GM21390 (cell line): ENCODE measurements around the gene CD177.
"Not testable (repeated sequence)": the region's sequence is repeated elsewhere in the genome, so short reads cannot be mapped to it uniquely, and the experiment has no call there.

Experiments used
- ATAC-seq: cut with Tn5 transposase; IDR thresholded peaks from one replicate; pipeline ENCODE4 v1.9.1; 2021; ENCODE audit not compliant: unreplicated experiment

CD177 gene, protein sequence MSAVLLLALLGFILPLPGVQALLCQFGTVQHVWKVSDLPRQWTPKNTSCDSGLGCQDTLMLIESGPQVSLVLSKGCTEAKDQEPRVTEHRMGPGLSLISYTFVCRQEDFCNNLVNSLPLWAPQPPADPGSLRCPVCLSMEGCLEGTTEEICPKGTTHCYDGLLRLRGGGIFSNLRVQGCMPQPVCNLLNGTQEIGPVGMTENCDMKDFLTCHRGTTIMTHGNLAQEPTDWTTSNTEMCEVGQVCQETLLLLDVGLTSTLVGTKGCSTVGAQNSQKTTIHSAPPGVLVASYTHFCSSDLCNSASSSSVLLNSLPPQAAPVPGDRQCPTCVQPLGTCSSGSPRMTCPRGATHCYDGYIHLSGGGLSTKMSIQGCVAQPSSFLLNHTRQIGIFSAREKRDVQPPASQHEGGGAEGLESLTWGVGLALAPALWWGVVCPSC

DNA sequence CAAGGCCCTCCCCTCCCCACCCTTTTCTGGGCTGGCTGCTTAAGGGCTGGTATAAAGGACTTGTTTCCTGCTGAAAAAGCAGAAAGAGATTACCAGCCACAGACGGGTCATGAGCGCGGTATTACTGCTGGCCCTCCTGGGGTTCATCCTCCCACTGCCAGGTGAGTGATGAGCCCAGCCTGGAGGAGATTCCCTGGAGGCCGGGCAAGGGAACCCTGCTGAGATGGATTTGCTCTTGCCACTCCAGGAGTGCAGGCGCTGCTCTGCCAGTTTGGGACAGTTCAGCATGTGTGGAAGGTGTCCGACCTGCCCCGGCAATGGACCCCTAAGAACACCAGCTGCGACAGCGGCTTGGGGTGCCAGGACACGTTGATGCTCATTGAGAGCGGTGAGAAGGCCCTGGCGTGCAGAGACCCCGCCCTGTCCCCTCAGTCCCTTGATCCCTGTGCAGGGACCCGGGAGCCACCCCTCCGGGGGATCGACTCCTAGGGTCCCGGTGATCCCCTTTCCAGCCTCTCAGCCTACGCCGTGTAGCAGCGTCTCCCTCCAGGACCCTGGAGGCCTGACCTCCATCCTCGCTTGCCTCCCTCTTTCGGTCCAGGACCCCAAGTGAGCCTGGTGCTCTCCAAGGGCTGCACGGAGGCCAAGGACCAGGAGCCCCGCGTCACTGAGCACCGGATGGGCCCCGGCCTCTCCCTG lies at the start of gene CD177:
TSS of gene CD177 (plus strand) at position 81 of the 699 bp plus-strand sequence. CDS start at position 110, 29 bp downstream.
- no peak for ATAC-seq

DNA sequence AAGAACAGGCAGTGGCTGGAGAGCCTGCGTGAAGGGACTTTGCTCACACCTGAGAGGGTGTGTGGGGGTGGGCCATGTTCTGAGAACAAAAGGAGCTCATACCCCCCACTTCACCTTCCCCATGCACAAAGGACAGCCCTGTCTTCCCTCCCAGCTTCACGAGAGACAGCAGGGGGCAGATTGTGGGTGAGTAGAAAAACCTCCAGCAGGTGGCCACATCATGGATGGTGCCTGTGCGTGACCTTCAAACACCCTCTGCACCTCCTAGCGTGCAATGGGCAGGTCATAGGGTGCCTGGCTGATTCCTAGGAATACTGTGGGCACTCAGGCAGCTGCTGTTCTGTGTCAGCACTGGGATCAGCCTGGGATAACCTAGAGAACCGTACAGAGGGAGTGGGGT lies 47.8 kb upstream of the CD177 start:
- no peak for ATAC-seq

DNA sequence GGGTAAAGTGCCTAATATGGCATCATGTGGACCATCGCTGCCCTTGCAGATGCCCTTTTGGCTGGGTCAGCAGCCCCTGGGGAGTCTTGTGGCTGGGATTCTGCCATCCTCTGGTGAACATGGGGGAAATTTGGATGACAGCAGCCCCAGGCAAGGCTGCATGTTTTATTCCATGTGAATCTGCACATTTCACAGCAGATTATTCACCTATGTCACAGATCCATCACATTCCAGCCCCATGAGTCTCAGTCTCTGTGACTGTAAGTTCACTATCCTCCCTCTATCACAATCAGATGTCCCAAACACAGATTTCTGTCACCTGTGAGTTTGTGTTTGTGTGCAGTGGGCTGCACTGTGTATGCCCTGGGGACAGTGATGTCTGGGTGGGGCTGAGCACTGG lies 47.4 kb upstream of the CD177 start:
- ATAC-seq = no peak

DNA sequence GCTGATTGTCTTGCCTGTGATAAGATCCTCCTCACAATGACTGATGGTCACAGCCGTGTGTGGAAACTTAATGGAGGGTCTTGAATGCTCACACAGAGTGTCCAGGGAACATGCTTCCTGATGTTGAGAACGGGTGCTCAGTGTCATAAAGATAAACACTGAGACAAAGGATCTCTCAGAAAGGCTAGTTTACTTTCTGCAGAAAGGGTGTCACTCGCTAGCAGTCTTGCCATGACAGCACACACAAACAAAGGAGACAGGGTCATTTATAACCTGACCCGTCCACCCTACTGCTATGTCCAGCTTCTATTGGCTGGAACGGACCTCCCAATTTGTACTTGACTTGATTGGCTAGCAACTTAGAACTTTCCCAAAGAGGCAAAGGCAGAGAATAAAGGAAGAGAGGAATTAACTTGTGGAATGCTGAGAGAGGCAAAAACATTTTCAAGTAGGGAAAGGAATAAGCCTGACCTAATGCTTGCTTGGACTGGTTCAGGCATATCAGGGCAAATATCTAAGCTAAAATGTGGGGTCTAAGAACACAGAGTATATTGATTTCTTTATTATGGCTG lies 45.2 kb upstream of the CD177 start:
- no peak for ATAC-seq

DNA sequence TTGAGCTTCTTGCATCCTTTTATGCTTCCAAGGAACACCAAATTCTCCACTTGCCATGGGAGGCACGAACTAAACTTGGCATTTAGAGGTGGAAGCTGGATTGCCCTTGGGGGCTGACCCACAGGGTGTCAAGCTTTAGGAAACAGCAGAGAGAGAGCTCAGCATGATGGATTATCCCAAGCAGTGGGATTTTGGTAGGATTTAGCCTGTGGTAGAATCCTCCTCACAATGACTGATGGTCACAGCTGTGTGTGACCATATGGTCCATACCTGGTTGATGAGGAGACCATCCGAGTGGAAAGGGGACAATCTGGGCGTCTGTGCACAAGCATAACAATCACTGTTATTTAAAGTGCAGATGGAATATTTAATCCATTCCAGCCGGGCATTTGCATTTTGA lies 44.0 kb upstream of the CD177 start:
- ATAC-seq = no peak

DNA sequence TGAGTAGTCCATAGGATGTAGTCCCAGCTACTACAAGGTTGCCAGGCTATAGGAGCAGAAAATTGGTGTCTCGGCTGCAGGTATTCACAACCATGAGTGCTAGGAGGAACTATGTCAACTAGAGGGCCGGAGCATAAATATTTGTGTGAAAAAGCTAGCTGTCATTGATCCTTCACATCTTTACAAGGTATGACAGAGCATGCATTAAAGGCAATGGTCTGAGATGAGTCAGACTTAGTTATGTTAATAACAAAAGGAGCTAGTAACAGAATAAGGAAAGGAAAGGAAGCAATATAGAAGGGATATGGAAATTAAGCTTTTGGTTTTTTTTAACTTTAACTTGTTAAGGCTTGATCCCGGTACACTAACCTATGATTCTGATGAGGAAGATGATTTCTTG lies 43.3 kb upstream of the CD177 start:
- no peak for ATAC-seq

DNA sequence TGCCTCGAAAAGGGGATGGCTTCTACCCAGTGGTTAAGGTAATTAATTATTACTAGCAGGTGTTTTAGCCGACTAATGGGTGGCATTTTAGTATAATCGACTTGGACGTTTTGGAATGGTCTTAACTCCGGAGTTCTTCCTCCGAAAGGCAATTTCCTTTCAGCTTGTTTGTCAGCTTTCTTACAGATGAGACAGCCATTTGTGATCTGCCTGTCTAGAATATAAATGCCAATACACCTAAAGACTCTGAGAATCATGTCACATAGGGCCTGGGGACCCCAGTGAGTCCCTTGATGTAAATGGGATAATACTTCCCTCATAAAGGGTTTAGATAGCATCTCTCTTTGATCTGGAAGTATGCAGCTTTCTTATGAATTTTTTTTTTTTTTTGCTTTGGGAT lies 42.2 kb upstream of the CD177 start:
- ATAC-seq = no peak

DNA sequence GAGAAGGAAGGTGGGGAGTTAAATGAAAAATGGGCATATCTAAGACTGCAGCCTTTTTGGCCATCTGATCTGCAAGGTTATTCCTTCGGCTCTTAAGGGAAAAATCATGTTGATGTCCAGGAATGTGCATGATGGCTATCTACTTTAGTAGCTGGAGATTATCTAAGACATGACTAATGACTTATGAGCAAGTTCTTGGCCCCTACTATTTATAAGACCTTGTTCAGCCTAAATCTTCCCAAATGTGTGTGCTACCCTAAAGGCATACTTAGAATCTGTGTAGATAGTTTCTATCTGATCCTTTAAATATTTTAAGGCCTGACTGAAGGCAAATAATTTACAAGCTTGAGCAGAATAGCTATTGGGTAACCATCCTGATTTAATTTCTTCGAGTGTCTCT lies 41.8 kb upstream of the CD177 start:
- no peak for ATAC-seq

DNA sequence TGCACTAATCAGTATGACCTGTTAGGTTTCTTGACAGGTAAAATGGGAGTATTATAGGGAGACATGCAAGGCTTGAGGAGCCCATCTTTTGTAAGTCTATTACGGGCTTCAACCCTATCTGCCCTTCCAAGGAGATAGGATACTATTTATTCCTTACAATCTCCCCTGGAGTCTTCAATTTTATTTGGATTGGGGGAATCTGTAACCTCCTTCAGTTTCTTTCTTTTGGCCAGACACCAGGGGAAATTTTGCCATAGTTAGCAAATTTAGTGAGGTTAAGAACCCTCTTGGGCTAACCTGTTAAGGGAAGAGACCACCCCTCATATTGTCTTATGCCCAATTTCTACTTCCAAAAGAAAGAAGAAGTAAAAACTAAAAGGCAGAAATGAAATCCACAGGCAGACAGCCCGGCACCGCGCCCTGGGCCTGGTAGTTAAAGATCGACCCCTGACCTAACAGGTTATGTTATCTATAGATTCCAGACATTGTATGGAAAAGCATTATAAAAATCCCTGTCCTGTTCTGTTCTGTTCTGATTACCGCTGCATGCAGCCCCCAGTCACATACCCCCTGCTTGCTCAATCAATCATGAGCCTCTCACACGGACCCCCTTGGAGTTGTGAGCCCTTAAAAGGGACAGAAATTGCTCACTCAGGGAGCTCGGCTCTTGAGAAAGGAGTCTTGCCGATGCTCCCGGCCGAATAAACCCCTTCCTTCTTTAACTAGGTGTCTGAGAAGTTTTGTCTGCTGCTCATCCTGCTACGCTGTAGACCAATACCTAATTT lies 39.6 kb upstream of the CD177 start:
- no peak for ATAC-seq

DNA sequence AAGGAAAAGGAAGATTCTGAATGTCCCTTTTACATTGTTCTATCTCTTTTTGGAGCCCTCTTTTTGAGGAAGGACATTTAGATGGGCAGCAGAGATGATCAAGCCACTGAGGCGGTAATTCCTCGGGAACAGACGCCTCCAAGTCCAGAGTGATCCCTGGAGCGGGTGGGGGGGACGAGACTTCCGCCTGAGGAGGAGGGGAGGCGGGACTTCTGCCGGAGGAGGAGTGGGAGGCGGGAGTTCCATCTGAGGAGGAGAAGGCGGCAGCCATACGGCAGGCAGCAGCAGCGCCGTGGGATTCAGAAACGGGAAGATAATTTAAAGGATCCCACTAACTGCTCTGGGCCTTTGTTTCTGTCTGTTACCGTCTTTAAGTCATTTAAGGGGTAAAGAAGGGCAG lies 37.6 kb upstream of the CD177 start:
- no peak for ATAC-seq

DNA sequence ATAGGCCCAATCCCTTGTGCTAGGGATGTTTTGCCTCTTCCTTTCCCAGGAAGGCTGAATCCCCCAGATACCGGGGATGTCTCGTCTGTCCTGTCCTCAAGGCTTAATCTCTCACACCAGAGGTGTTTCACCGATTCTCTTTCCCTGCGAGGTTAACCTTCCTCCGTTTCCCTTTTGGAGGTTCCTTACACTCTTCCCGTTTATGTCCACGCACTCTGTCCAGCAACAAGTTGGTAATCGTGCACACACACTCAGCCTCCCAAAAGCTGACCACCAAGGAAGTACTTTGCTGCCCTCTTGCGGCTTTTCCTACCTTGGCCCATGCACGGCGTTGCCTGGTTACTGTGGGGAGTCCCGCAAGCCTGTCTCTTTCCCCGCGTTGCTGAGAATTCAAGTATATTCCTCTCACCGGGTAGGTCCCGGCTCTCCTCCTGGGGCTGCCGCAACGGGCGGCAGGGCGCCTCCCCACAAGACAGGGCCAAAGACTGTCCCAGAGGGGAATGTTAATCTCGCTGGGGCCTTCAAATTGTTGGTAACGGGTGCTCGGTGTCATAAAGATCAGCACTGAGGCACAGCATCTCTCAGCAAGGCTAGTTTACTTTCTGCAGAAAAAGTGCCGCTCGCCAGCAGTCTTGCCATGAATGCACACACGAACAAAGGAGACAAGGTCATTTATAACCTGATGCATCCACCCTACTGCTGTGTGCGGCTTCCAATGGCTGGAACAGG lies 36.7 kb upstream of the CD177 start:
- ATAC-seq = no peak

DNA sequence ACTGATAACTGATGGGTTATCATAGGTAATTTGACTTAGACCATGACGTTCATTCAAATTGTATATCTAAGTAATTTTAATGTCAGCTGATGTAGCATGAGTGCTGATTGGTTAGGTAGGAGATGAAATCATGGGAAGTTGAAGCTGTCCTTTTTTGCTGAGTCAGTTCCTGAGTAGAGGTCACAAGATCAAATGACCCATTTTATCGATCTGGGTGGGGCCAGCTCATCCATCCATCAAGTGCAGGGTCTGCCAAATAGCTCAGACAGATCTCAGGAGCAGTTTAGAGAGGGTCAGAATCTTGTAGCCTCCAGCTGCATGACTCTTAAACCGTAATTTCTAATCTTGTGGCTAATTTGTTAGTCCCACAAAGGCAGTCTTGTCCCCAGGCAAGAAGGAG lies 35.3 kb upstream of the CD177 start:
- no peak for ATAC-seq

DNA sequence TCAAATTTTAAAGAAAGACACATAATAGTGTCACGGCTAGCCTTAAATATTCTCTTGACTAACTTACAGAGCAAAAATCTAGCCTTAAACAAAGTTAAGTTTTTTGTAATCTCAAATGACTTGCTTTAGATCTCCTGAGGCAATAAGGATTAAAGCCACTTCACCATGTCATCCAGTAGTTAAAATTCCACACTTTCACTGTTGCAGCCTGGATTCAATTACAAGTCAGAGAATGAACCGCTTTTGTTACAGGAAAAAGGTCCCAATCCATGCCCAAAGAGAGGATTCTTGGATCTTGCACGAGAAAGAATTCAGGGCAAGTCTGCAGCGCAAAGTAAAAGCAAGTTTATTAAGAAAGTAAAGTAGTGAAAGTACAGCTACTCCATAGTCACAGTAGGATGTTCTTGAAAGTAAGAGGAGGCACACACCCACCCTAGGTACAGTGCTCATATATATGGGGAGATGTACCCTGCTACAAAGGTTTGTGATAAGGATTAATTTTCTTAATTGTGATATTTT lies 34.6 kb upstream of the CD177 start:
- no peak for ATAC-seq

DNA sequence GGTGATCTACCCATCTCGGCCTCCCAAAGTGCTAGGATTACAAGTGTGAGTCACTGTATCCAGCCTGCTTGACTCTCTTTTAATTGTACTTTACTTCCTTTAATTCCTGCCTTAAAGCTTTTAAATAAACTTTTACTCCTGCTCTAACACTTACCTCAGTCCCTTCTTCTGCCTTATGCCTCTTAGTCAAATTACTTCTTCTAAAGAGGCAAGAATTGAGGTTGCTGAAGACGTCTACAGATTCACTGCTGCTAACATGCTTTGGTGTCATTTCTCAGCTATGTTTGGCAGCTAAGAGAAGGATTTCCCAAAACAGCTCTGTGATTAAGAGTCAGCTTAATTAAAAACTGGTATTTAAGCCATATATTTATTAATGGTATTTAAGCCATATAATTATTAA lies 32.9 kb upstream of the CD177 start:
- no peak for ATAC-seq

DNA sequence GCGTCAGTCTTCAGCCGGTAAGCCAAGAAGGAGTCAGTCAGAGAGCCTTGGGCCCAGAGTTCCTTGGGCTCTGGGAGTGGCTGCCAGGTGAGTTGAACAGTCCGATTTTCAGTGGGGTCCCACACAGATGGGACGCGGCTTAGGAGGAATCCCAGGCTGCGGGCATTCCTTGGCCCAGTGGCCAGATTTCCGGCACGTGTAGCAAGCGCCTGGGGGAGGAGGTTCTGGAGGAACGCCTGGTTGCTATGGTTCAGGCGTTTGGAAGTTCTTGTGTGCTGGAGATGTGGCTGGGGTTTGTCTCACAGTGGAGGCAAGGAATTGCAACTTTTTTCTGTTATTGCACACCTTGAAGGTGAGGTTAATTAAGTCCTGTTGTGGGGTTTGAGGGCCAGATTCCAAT lies 26.7 kb upstream of the CD177 start:
- ATAC-seq = not testable (repeated sequence)

DNA sequence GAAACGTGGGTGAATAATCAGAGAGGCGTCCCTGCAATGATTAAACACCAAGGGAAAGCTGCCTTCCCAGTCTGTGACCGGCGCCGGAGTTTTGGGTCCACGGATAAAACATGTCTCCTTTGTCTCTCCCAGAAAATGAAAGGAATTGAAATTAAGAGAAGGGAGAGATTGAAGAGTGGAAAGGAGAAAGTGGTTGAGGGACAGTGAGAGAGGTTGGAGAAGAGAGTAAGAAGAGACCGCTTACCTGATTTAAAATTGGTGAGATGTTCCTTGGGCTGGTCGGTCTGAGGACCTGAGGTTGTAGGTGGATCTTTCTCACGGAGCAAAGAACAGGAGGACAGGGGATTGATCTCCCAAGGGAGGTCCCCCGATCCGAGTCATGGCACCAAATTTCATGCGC lies 24.9 kb upstream of the CD177 start:
- ATAC-seq = not testable (repeated sequence)

DNA sequence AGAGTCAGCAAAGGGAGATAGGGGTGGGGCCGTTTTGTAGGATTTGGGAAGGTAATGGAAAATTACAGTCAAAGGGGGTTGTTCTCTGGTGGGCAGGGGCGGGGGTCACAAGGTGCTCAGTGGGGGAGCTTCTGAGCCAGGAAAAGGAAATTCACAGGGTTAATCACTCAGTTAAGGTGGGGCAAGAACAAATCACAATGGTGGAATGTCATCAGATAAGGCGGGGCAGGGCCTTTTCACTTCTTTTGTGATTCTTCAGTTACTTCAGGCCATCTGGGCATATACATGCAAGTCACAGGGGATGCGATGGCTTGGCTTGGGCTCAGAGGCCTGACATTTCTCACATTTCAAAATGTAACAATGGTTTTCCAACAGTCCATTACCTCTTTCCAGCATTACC lies 24.4 kb upstream of the CD177 start:
- not testable (repeated sequence) for ATAC-seq

DNA sequence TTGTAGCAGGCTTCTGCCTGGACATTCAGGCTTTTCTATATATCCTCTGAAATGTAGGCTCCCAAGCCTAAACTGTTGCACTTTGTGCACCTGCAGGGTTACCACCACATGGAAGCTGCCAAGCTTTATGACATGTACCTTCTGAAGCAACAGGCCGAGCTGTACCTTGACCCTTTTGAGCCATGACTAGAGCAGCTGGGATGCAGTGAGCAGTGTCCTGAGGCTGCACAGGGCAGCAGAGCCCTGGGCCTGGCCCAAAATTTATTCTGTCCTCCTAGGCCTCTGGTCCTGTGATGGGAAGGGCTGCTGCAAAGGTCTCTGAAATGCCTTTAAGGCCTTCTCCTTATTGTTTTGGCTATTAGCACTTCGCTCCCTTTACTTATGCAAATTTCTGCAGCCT lies 23.5 kb upstream of the CD177 start:
- ATAC-seq = no peak

DNA sequence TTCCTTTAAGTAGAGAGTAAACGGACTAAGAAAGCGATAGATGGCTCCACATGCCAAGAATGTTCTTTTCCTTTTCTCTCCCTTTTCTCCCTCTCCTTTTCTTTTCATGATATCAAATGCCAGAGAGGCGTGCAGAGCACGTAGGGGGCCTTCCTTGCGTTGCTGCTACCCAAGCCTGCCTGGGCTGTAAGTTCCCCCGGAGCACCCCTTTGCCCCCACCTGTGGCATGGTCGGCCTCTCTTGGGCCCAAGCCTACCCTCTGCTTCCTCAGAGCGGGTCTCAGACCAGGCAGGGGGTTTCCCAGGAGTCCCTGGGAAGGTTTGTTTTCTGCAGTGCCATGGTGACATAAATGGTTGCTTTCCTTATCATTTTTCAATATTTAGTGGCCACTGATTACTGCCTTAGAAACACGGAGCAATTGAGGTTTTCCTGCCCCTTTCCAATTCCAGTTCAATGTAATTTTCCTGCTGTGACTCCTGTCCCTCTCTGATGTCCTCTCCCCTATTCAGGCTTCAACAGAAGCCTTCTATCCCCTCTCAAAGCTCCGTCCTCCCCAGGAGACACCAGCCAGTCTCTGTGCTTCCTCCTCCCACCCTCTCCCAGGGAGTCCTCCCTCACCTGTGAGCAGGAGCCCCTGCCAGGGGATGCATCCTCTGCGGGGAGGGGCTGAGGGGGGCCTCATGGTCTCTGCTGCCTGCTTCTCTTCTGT lies 22.6 kb upstream of the CD177 start:
- ATAC-seq = no peak
